ENCODE measurements around the gene RARG.
"Not testable (repeated sequence)": the region's sequence is repeated elsewhere in the genome, so short reads cannot be mapped to it uniquely, and the experiment has no call there.

RARG gene

DNA sequence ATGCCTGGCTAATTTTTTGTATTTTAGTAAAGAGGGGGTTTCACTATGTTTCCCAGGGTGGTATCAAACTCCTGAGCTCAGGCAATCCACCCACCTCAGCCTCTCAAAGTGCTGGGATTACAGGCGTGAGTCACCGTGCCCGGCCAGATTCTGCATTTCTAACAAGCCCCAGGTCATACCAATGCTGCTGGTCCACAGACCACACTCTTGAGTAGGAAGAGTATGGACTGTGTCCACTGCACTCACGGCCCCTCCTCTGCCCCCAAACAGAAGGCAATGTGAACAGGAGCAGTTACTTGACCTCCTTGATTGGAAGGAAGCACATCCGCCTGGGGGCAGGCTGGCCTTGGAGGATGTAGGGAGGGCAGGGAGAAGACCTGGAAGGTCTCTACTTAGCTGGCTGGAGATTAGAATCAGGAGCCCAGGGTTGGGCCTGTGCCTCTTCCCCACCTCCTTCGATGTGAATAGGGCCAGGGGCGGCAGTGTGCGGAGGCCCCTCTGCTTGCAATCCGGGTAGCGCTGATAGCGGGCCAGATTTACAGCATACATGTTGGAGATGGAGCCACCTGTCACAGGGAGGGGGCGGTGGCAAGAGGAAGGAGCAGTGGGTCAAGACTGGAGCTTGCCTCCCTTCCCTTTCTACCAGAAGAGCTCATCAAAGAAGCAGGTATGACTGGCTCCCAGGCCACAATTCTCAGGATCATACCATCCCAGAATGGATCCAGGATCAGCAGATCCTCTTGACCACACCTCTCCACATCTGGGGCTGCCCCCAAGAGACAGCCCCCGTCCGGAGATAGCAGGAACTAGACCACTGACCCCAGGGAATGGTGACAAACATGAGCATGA, 60.9 kb downstream of the RARG start:
- DNase-seq (ENCODE audit: low read depth in 2 of 2) = no peak

DNA sequence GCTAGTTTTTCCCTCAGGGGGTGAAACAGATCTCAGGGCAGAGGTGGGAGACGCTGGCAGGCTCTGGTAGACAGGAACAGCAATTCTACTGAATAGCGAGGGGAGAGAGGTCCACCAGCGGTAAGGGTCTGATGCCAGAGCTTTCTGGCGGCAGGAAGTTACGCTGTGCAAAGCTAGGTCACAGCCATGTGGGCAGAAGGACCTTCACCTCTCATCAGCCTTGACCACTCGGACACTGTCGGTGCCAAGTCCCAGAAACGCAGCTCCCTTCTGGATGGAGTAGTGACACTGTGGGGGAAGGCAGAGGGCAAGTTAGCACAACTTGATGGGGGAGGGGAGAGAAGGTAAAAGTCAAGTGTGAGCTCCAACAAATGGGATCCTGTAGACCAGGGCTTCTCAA, 61.8 kb downstream of the RARG start:
- no peak for DNase-seq (ENCODE audit: low read depth in 2 of 2)

DNA sequence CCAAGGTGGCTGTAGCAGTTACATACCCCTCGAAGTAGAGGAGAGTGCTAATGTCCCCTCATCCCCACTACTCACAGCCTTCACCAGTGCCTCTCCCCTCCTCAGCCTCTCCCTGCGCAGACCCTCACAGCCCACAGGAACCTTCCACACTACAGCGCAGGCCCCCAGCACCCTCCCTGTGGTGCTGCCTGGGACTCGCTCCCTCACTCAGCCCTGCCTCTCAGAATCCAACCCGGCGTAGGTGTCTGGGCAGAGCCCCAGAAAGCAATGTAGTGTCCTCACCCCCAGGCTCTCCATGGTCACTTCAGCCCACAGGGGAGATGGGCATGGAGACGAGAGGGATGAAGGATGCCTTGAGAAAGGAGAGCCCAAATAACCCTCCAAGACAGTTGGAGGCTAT, 62.4 kb downstream of the RARG start:
- DNase-seq (ENCODE audit: low read depth in 2 of 2) = no peak

DNA sequence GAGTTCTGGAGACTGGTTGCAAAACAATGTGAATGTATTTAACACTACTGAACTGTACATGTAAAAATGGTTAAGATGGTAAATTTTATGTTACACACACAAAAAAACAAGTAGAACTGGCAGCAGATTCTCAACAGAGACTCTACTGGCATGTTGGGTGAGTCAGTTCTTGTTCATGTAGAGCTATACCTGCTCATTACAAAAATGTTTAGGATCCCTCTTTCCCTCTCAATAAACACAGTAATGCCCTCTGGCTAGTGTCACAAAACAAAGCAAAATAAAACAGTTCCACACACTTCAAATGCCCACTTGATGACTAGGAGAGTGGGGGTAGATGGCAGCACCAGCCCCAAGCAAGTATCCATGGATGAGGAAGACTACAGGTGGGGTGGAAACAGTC, 65.2 kb downstream of the RARG start:
- DNase-seq (ENCODE audit: low read depth in 2 of 2) = no peak

GRCh38 chr12:53163008-53163407, 69.0 kb downstream of the RARG start:
- not testable (repeated sequence) for DNase-seq (ENCODE audit: low read depth in 2 of 2)

DNA sequence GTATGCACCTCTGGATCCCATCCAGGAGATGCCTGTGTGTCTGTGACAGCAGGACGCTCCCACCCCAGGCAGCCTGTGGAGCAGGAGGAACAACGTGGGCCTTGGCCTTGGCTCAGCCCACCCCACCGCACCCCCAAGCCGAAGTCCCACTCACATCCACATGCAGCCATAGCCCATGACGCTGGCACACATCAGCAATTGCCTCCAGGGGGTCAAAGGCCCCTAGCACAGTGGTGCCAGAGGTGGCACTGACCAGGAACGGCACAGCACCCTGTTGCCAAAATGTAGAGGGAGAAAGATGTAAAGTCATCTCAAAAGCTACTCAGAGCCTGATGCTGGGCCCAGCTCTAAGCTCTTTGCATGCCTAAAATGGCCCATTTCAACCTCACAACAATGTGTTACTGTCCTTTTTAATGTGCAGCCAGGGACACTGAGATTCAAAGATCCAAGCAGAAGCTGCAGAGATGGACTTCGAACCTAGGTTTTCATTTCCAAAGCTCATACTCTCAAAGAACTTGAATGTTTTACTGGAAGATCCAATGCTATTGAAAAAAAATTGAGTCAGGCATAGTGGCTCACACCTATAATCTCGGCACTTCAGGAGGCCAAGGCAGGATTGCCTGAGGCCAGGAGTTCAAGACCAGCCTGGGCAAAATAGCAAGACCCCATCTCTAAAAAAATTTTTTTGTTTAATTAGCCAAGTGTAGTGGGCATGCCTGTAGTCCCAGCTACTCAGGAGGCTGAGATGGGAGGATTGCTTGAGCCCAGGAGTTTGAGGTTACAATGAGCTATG, 70.7 kb downstream of the RARG start:
- no peak for DNase-seq (ENCODE audit: low read depth in 2 of 2)

DNA sequence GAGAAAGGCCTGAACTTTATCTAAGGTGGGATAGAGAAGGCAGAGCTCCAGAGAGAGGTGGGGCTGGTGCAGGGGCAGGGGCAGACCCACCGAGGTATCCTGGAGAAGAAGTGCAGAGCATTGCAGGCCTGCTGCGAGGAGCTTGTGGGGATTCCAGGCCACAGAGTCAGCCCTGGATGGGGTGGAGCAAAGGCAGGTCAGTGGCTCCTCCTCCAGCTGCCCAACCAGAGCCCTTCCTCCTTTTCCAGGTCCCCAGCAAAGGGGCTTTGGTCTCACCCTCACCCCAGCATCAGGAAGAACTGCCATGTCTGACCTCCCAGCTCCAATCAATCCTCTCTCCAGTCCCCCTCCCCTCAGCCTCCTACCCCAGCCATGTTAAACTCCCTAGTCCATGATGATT, 71.3 kb downstream of the RARG start:
- DNase-seq (ENCODE audit: low read depth in 2 of 2) = no peak

Data from stimulated activated CD8-positive, alpha-beta memory T cell treated with anti-CD3 and anti-CD28 coated beads, Interleukin-15, amount 100 ng/mL, for 48 hours (primary cell).